ENCODE measurements around the gene CORIN. TPM values are rescaled to one million over a fixed set of nuclear protein-coding genes. Genes with fewer than 3 reads are reported as not detected.

CORIN gene
- total RNA-seq, 1 experiment from 2014 or later, result not detected

DNA sequence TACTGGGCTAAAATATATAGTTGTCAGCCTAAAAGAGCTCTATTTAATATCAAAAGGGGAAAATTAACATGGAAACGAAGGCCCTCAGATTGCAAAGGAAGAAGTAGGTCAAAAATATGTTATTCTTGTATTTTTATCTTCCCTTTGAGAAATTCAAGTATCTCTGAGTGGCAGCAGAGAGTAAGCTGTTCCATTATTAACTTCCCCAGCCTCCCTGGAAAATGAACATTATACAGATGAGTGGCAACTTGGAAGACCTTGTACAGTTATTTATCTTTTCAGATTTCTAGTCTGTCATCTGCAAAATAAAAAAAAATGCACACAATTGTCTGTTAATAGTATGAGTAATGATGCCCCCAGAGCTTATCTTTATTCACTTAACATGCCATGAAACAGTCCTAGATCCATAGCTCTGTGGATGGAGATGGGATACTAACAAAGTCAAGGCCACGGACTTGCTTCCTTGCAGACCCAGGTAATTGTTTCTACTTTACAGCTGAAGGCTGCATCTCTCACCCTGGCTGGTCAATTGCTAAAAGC, 93.0 kb downstream of the CORIN start:
- no peak for DNase-seq (ENCODE audit: low spot score)
- POLR2A ChIA-PET (ENCODE audit: low non-redundant PET), result no interaction called here
- no peaks in the 10 kb centered on the region for H3K36me3 ChIP-seq (ENCODE audit: insufficient read depth, low read length, poor library complexity, severe bottlenecking)
- H3K9me3 ChIP-seq (ENCODE audit: low read depth, low read length, poor library complexity, severe bottlenecking), result no peaks in the 10 kb centered on the region
- CTCF ChIA-PET, result no interaction called here
- no peak overlapping the region for H3K4me3 ChIP-seq (ENCODE audit: low read depth, low read length, poor library complexity, severe bottlenecking)
- no peak for TF ChIP-seq EZH2 (IDR thresholded peaks at IDR 0.05; ENCODE audit: borderline replicate concordance, low read depth, low read length, poor library complexity, severe bottlenecking)
- TF ChIP-seq CTCF (conservative IDR thresholded peaks at IDR 0.05; ENCODE audit: low read depth, low read length), result no peak
- intact Hi-C loops (cut with micrococcal nuclease; ENCODE audit: unreplicated experiment), result no loop called here
- H3K4me1 ChIP-seq (ENCODE audit: insufficient read depth, low read length, poor library complexity, severe bottlenecking), result no peaks in the 10 kb centered on the region
- no TSS peak for BruUV-seq (replicated peaks)
- H3K27ac ChIP-seq (ENCODE audit: low read depth, low read length, poor library complexity, severe bottlenecking), result no peak overlapping the region
- H3K27me3 ChIP-seq (replicated peaks; ENCODE audit: insufficient read depth, low read depth, low read length, poor library complexity), result no peaks in the 10 kb centered on the region

DNA sequence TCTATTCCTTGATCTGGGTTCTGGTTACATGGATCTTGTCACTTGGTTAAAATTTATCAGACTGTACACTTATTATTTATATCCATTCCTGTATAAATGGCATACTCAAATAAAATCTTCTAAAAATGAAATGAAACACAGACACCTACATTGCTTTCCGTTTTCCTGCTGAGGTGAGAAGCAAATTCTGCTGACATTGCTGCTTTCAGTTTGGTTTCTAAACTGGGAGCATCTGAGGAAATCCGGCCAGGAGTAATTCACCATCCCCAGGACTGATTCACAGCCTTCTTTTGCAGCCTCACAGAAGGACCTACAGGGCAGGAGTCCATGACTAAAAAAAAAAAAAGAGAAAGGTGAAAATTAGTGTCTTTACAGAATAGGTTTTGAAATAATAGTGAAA, 93.6 kb downstream of the CORIN start:
- Histone ChIP-seq H3K36me3 (ENCODE audit: insufficient read depth, low read length, poor library complexity, severe bottlenecking) (no peaks in the 10 kb centered on the region), H3K4me1 (ENCODE audit: insufficient read depth, low read length, poor library complexity, severe bottlenecking) (no peaks in the 10 kb centered on the region), H3K27ac (ENCODE audit: low read depth, low read length, poor library complexity, severe bottlenecking) (no peak overlapping the region), H3K27me3 (replicated peaks; ENCODE audit: insufficient read depth, low read depth, low read length, poor library complexity) (no peaks in the 10 kb centered on the region), H3K4me3 (ENCODE audit: low read depth, low read length, poor library complexity, severe bottlenecking) (no peak overlapping the region), H3K9me3 (ENCODE audit: low read depth, low read length, poor library complexity, severe bottlenecking) (no peaks in the 10 kb centered on the region)
- intact Hi-C loops (cut with micrococcal nuclease; ENCODE audit: unreplicated experiment), result no loop called here
- BruUV-seq (replicated peaks), result no TSS peak
- ChIA-PET POLR2A (ENCODE audit: low non-redundant PET) (no interaction called here), CTCF (no interaction called here)
- DNase-seq (ENCODE audit: low spot score), result no peak
- TF ChIP-seq EZH2 (IDR thresholded peaks at IDR 0.05; ENCODE audit: borderline replicate concordance, low read depth, low read length, poor library complexity, severe bottlenecking) (no peak), CTCF (conservative IDR thresholded peaks at IDR 0.05; ENCODE audit: low read depth, low read length) (no peak)

DNA sequence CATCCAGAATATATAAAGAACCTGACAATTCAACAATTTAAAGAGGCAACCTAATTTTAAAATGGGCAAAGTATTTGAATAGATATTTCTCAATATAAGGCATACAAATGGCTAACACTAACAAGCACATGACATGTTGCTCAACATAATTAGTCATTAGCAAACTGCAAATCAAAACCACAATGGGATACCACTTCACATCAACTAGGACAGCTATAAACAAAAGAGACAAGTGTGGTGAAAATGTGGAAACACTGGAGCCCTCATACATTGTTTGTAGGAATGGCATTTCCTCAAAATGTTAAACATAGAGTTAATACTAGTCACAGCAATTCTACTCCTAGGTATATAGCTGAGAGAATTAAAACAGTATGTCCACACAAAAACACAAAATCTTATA, 96.7 kb downstream of the CORIN start:
- no TSS peak for BruUV-seq (replicated peaks)
- no peak overlapping the region for H3K27ac ChIP-seq (ENCODE audit: low read depth, low read length, poor library complexity, severe bottlenecking)

More for the DNA sequence above, 96.7 kb downstream of the CORIN start:
- Histone ChIP-seq H3K36me3 (ENCODE audit: insufficient read depth, low read length, poor library complexity, severe bottlenecking) (no peaks in the 10 kb centered on the region), H3K4me3 (ENCODE audit: low read depth, low read length, poor library complexity, severe bottlenecking) (no peak overlapping the region), H3K4me1 (ENCODE audit: insufficient read depth, low read length, poor library complexity, severe bottlenecking) (no peaks in the 10 kb centered on the region), H3K9me3 (ENCODE audit: low read depth, low read length, poor library complexity, severe bottlenecking) (no peaks in the 10 kb centered on the region), H3K27me3 (replicated peaks; ENCODE audit: insufficient read depth, low read depth, low read length, poor library complexity) (no peaks in the 10 kb centered on the region)
- ChIA-PET CTCF (no interaction called here), POLR2A (ENCODE audit: low non-redundant PET) (no interaction called here)
- TF ChIP-seq CTCF (conservative IDR thresholded peaks at IDR 0.05; ENCODE audit: low read depth, low read length), result no peak
- TF ChIP-seq EZH2 (IDR thresholded peaks at IDR 0.05; ENCODE audit: borderline replicate concordance, low read depth, low read length, poor library complexity, severe bottlenecking), result no peak
- intact Hi-C loops (cut with micrococcal nuclease; ENCODE audit: unreplicated experiment), result no loop called here
- no peak for DNase-seq (ENCODE audit: low spot score)

All from A673 (cell line).